ENCODE measurements around the gene NCBP1. TPM values are rescaled to one million over a fixed set of nuclear protein-coding genes. Genes with fewer than 3 reads are reported as not detected.

The NCBP1 gene
- total RNA-seq, 1 donor from 2014 or later, result 25.4 TPM

DNA sequence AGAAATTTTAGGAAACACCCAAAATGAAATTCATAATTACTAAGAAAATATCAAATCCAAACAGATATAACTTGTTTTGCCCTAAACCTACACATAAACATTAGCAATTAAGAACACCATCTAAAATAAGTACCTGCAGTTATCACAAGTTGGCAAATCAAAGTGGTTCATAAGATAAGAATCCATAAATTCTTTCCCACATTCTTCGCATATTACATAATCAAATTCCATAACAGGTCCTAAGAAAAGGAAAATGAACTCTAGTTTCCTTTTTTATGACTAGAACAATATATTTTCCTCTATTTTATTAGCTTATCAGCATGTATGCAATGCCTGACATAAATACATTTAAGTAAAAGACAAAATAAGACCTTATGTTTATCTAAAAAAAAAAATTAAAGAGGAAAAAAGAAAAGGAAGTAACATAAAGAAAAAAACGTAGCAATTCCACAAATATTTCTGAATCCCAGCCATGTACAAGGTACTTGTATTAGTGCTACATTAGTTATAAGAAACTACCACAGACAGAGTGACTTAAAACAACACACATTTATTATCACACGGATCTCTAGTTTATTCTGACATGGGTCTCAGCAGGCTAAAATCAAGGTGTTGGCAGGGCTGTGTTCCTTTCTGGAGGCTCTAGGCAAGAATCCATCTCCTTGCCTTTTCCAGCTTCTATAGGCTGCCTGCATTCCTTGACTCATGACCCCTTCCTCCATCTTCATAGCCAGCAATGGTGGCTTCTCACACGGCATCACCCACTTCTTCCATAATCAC is 56.0 kb downstream of the NCBP1 start:
- TF ChIP-seq, protein P1, sequence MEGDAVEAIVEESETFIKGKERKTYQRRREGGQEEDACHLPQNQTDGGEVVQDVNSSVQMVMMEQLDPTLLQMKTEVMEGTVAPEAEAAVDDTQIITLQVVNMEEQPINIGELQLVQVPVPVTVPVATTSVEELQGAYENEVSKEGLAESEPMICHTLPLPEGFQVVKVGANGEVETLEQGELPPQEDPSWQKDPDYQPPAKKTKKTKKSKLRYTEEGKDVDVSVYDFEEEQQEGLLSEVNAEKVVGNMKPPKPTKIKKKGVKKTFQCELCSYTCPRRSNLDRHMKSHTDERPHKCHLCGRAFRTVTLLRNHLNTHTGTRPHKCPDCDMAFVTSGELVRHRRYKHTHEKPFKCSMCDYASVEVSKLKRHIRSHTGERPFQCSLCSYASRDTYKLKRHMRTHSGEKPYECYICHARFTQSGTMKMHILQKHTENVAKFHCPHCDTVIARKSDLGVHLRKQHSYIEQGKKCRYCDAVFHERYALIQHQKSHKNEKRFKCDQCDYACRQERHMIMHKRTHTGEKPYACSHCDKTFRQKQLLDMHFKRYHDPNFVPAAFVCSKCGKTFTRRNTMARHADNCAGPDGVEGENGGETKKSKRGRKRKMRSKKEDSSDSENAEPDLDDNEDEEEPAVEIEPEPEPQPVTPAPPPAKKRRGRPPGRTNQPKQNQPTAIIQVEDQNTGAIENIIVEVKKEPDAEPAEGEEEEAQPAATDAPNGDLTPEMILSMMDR (IDR thresholded peaks at IDR 0.05), result no peak
- Histone ChIP-seq H3K4me3 (no peak overlapping the region), H3K27me3 (no peaks in the 10 kb centered on the region), H3K4me1 (peaks cover 10% of the 10 kb centered on the region), H3K36me3 (peaks cover 84% of the 10 kb centered on the region), H3K9me3 (no peaks in the 10 kb centered on the region), H3K27ac (no peak overlapping the region)
- intact Hi-C loops (cut with DNase I), result no loop called here
- no peak for DNase-seq
- ATAC-seq, result no peak

DNA sequence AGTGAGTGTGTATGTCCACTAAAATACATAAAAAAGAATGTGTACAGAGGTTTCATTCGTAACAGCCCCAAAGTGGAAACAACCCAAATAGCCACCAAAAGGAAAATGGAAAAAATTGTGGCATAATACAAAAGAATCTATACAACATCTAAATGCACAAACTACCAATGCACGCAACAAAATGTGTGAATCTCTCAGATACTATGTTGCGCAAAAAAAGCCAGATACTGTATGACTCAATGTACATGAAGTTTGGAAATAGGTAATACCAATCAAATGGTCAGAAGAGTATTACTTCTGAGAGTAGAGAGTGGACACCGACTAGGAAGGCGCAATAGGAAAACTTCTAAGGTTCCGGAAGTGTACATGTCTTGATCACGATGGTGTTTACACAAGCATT is 61.1 kb downstream of the NCBP1 start:
- Histone ChIP-seq H3K36me3 (peaks cover 37% of the 10 kb centered on the region), H3K4me1 (peaks cover 25% of the 10 kb centered on the region), H3K27ac (no peak overlapping the region), H3K4me3 (no peak overlapping the region), H3K9me3 (no peaks in the 10 kb centered on the region), H3K27me3 (no peaks in the 10 kb centered on the region)
- intact Hi-C loops (cut with DNase I), result no loop called here
- TF ChIP-seq, protein P1 (IDR thresholded peaks at IDR 0.05), result no peak
- no peak for DNase-seq
- ATAC-seq, result no peak

DNA sequence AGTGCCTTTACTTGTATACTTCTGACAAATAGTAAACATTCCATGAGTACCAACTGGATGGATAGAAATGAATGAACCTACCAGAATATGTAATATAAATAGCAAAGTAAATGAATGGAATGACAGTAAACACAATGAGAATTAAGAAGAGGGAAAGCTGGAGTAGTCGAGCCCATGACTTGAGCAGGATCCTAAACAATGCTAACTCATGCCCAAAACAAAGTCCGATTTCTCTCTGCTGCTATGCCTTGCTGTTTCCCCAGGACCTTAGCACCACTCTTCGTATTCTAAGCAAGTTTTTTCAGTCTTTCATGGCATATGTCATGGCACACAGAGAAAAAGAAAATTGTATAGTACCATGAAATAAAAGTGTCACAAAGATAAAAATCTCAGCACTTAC is 61.8 kb downstream of the NCBP1 start:
- Histone ChIP-seq H3K27ac (no peak overlapping the region), H3K4me3 (no peak overlapping the region), H3K4me1 (peaks cover 25% of the 10 kb centered on the region), H3K9me3 (no peaks in the 10 kb centered on the region), H3K27me3 (no peaks in the 10 kb centered on the region), H3K36me3 (peaks cover 31% of the 10 kb centered on the region)
- DNase-seq (no peak), ATAC-seq (no peak)
- intact Hi-C loops (cut with DNase I), result no loop called here
- TF ChIP-seq, protein P1 (IDR thresholded peaks at IDR 0.05), result no peak

DNA sequence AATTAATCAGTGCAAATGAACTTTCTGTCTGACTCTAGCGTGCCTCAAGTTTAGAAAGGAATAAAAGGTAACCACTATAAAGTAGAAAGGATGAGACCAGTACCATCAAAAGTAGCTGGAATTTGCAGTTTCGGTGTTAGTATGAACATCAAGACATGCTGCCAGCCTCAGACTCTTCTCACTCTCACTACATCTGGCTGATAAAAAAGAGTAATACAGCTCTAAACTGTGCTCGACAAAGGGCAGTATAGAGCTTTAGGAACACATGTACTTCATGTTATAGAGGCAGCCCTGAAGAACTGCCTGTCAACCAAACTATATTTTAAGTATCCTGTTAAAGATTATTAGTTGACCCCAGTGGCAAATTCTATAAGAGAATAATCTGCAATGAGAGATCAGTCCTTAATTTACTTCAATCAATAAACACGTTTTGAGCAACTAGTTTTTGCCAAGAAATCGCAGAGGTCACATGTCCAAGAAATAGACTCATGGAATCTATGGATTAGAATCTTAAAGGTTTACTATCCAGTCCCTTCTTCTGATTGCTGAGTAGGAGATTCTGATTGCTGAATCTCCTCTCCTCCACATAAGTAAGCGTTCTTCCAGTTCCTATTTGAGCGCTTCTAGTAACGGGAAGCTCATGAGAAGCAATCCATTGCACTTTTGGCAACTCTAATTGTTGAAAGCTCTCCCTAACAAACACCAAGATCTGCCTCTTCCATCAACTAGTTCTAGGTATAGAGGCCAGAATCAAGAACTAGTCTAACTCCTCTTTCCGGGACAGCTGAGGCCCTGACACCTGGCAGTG is 62.6 kb downstream of the NCBP1 start:
- peaks cover 23% of the 10 kb centered on the region for H3K36me3 ChIP-seq
- peak; percentile 1 for ATAC-seq
- no peaks in the 10 kb centered on the region for H3K27me3 ChIP-seq
- H3K9me3 ChIP-seq, result no peaks in the 10 kb centered on the region
- peak overlapping the region; percentile 94 for H3K27ac ChIP-seq
- TF ChIP-seq, protein P1 (IDR thresholded peaks at IDR 0.05), result no peak
- intact Hi-C loops (cut with DNase I), result no loop called here
- DNase-seq, result no peak
- peak overlapping the region; percentile 86 for H3K4me3 ChIP-seq
- peaks cover 25% of the 10 kb centered on the region for H3K4me1 ChIP-seq

DNA sequence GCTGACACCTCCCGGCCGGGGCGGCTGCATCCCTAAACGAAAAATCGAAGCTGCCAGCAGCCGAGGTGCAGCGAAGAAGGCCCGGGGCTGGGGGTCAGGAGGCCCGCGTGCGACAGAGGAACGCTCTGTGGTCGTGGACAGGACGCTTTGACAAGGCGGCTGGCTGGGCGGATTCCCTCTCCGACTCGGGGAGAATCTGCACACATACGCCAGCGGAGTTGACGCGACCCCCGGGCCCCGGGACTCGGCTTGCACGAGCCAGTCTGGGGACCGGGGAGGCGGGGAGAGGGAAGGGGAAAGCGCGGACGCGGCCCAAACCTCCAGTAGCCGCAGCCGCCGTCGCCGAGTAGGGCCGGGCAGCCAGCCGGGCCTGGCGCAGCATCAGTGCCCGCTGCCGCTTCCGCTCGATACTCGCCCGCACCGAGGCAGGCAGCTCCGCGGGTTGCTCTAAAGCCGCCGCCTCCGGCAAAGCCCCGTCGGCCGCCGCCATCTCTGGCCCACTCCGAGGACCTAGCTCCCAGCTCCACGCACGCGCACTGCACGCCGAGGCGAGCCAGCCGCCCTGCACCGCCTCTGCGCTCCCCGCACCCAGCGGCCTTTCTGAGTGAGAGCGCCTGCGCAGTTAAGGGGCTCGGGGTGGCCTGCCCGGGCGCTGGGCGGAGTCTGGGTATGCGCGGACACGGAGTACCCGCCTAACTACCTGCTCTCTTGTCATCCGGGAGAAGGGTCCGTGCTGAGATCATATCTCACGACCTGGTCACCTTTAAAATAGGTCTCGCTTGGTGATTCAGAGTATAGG is 63.4 kb downstream of the NCBP1 start, which contains the start of gene XPA:
XPA (minus strand) TSS at position 538 of the 799 bp plus-strand sequence; CDS start at position 490, 48 bp downstream.
- ATAC-seq (peak; percentile 99), DNase-seq (peak; percentile 99)
- peaks cover 25% of the 10 kb centered on the region for H3K4me1 ChIP-seq
- intact Hi-C loops (cut with DNase I), result no loop called here
- no peaks in the 10 kb centered on the region for H3K9me3 ChIP-seq
- TF ChIP-seq, protein P1 (IDR thresholded peaks at IDR 0.05), result no peak
- peak within 1 kb of the TSS; percentile 94 for H3K27ac ChIP-seq
- H3K27me3 ChIP-seq, result no peaks in the 10 kb centered on the region
- peaks cover 15% of the 10 kb centered on the region for H3K36me3 ChIP-seq
- peak within 1 kb of the TSS; percentile 86 for H3K4me3 ChIP-seq

All from upper lobe of right lung (tissue), 1 donor.